Calu3 (cell line): Measurements from ENCODE around the gene ROS1. TPM values are rescaled to one million over a fixed set of nuclear protein-coding genes. Genes with fewer than 3 reads are reported as not detected.
A peak's percentile ranks its signal among the peaks of the same experiment; 100 is the strongest.

Source experiments
- BruUV-seq: library from RNA; stranded (reverse); fragments of 400-500 nt; replicated peaks from 2 replicates; lab custom pipeline; 2021; lab: Mats Ljungman, UMichigan
- CTCF ChIA-PET: fragments of 300-600 bp; sonication (Branson Sonifier 250); formaldehyde crosslinking; loops from one replicate; lab custom pipeline; 2022; ENCODE audit warnings: antibody characterized with exemption; lab: Charles Lee
- DNase-seq: peaks from one replicate; pipeline ENCODE4 v3.0.0; 2022
- H3K27ac Mint-ChIP-seq: one replicate; pipeline ENCODE4 v1.8.0; 2022; ENCODE audit warnings: mixed read lengths; ENCODE audit not compliant: unreplicated experiment
- H3K27me3 Mint-ChIP-seq: one replicate; pipeline ENCODE4 v1.8.0; 2022; ENCODE audit warnings: mixed read lengths; ENCODE audit not compliant: unreplicated experiment
- H3K36me3 Mint-ChIP-seq: one replicate; pipeline ENCODE4 v1.8.0; 2022; ENCODE audit warnings: mild to moderate bottlenecking, moderate library complexity, mixed read lengths; ENCODE audit not compliant: insufficient read depth, unreplicated experiment
- H3K4me1 Mint-ChIP-seq: one replicate; pipeline ENCODE4 v1.8.0; 2022; ENCODE audit warnings: mild to moderate bottlenecking, low read depth, mixed read lengths; ENCODE audit not compliant: unreplicated experiment
- H3K4me3 Mint-ChIP-seq: one replicate; pipeline ENCODE4 v1.8.0; 2022; ENCODE audit warnings: mild to moderate bottlenecking, low read depth, moderate library complexity, mixed read lengths; ENCODE audit not compliant: unreplicated experiment
- H3K9me3 Mint-ChIP-seq: one replicate; pipeline ENCODE4 v1.8.0; 2022; ENCODE audit warnings: low read depth, mixed read lengths; ENCODE audit not compliant: unreplicated experiment
- intact Hi-C: fragments of 100-400 bp; cut with micrococcal nuclease; formaldehyde crosslinking; loops from one replicate; pipeline ENCODE4 v1.10.0; 2022; ENCODE audit not compliant: unreplicated experiment
- total RNA-seq: library from RNA; stranded (reverse); gene quantifications from 2 replicates; pipeline ENCODE4 v1.2.3, GENCODE V29; 2022
- TF ChIP-seq, protein P1 (sequence below): fragments of 200-600 bp; IDR thresholded peaks from one replicate; pipeline ENCODE4 v1.8.0; 2022; ENCODE audit warnings: antibody characterized with exemption; ENCODE audit not compliant: unreplicated experiment

Gene ROS1
- total RNA-seq, 1 experiment from 2014 or later = 8.1 TPM

DNA sequence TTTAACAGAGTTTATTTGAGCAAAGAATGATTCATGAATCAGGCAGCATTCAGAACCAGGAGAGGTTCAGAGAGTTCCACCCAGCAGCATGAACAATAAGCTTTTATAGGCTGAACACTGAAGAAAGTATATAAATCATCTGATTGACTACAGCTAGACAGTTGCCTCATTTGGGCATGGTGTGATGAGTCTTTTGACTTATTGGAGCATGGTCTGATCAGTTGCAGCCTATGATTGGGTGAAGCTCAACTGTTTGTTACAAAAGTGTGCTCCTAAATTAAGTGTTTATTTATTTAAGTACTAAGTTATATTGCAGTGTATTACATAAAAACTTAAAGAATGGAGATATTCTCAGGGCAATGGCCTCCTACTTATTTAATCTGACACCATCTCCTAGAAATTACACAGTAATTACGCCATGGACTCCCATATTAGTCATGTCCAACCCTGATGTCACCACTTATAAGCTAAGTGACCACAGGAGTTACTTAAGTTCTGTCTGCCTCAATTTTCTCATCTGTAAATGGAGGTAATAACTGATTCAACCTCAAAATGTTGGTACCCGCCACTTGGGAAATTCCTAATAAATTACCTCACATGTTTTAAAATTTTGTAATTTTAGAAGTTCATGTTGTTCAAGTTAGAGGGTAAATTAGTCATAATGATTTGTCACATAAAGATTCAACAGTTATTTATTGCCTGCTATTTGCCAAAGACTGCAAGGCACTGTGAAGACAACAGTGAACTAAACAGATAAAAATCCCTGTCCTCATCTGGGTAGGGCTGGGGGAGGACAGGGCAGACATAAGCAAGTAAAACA, 15.2 kb upstream of the ROS1 start:
- DNase-seq = no peak
- no peak overlapping the region for H3K4me3 Mint-ChIP-seq
- no peaks in the 10 kb centered on the region for H3K27me3 Mint-ChIP-seq
- no TSS peak for BruUV-seq
- H3K36me3 Mint-ChIP-seq = peaks cover 7% of the 10 kb centered on the region
- H3K4me1 Mint-ChIP-seq = peaks cover 19% of the 10 kb centered on the region
- CTCF ChIA-PET = interaction anchor here (0.7 to 2.1 kb wide), 5 partner anchors 9 to 65 kb away, joined by 3 to 12 read pairs (median 5); partner anchors contain the start of gene ROS1
- TF ChIP-seq, protein P1, sequence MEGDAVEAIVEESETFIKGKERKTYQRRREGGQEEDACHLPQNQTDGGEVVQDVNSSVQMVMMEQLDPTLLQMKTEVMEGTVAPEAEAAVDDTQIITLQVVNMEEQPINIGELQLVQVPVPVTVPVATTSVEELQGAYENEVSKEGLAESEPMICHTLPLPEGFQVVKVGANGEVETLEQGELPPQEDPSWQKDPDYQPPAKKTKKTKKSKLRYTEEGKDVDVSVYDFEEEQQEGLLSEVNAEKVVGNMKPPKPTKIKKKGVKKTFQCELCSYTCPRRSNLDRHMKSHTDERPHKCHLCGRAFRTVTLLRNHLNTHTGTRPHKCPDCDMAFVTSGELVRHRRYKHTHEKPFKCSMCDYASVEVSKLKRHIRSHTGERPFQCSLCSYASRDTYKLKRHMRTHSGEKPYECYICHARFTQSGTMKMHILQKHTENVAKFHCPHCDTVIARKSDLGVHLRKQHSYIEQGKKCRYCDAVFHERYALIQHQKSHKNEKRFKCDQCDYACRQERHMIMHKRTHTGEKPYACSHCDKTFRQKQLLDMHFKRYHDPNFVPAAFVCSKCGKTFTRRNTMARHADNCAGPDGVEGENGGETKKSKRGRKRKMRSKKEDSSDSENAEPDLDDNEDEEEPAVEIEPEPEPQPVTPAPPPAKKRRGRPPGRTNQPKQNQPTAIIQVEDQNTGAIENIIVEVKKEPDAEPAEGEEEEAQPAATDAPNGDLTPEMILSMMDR = no peak
- H3K27ac Mint-ChIP-seq = peak overlapping the region; percentile 91
- peaks cover 4% of the 10 kb centered on the region for H3K9me3 Mint-ChIP-seq
- intact Hi-C loops = loop anchor here (5.0 kb wide), 1 partner anchor 1211 kb away; the partner anchor contains the start of gene CEP85L

DNA sequence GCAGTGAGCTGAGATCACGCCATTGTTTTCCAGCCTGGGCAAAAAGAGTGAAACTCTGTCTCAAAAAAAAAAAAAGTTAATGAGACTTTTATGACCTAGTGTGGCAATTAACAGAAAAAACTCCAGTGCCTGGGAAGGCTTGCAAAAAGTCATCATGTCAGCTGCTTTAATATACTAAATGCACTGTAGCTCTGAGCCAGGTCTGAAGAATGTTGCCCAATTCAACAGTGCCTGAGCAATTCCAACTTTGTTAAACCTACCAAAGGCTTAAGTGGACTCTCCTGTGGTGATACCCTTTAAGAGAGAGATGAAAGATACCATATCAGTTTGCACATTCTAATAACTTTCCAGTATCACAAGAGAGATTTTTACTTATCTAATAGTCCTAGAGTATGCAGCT, 6.5 kb upstream of the ROS1 start:
- Mint-ChIP-seq H3K4me3 (no peak overlapping the region), H3K27me3 (no peaks in the 10 kb centered on the region), H3K27ac (no peak overlapping the region), H3K36me3 (no peaks in the 10 kb centered on the region), H3K9me3 (peaks cover 5% of the 10 kb centered on the region), H3K4me1 (peaks cover 19% of the 10 kb centered on the region)
- BruUV-seq = no TSS peak
- CTCF ChIA-PET = no interaction called here
- DNase-seq = no peak
- intact Hi-C loops = no loop called here
- TF ChIP-seq, protein P1 = no peak

DNA sequence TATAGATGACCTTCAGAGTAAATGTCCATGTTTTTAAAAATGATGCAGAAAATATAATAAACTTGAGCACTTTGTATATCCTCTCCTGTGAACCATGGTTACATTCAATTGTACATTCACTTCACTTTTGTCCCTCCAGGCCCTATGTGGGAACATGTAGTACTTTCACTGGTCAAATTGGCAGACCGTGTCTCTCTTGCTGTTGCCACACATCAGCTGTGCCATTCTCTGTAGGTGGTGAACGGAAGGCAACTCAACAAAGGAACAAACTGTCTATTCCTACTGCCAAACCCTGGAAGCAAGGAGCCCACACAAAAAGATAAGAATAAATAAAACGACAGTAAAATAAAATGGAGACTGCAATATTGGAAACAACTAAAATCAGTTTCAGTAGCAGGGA, 2.0 kb downstream of the ROS1 start:
- no TSS peak for BruUV-seq
- Mint-ChIP-seq H3K4me1 (peaks cover 41% of the 10 kb centered on the region), H3K27ac (peak overlapping the region; percentile 17), H3K9me3 (no peaks in the 10 kb centered on the region), H3K4me3 (peak overlapping the region; percentile 31), H3K36me3 (no peaks in the 10 kb centered on the region), H3K27me3 (no peaks in the 10 kb centered on the region)
- no peak for DNase-seq
- CTCF ChIA-PET = no interaction called here
- TF ChIP-seq, protein P1 = no peak
- intact Hi-C loops = loop anchor here (2.0 kb wide), 1 partner anchor 25 kb away; no protein-coding TSS in a partner anchor

- no peak overlapping the region for H3K4me3 Mint-ChIP-seq
- H3K4me1 Mint-ChIP-seq = peaks cover 7% of the 10 kb centered on the region
- DNase-seq = no peak
- intact Hi-C loops = no loop called here
- TF ChIP-seq, protein P1 = no peak
- no peak overlapping the region for H3K27ac Mint-ChIP-seq
- no peaks in the 10 kb centered on the region for H3K27me3 Mint-ChIP-seq
- H3K36me3 Mint-ChIP-seq = no peaks in the 10 kb centered on the region
- peaks cover 3% of the 10 kb centered on the region for H3K9me3 Mint-ChIP-seq
- CTCF ChIA-PET = no interaction called here
- BruUV-seq = no TSS peak
Measured at GRCh38 chr6:117418320-117418719, 7.4 kb downstream of the ROS1 start.
